ENCODE measurements around the gene AHSP.
"Not testable (repeated sequence)": the region's sequence is repeated elsewhere in the genome, so short reads cannot be mapped to it uniquely, and the experiment has no call there.

Gene AHSP

DNA sequence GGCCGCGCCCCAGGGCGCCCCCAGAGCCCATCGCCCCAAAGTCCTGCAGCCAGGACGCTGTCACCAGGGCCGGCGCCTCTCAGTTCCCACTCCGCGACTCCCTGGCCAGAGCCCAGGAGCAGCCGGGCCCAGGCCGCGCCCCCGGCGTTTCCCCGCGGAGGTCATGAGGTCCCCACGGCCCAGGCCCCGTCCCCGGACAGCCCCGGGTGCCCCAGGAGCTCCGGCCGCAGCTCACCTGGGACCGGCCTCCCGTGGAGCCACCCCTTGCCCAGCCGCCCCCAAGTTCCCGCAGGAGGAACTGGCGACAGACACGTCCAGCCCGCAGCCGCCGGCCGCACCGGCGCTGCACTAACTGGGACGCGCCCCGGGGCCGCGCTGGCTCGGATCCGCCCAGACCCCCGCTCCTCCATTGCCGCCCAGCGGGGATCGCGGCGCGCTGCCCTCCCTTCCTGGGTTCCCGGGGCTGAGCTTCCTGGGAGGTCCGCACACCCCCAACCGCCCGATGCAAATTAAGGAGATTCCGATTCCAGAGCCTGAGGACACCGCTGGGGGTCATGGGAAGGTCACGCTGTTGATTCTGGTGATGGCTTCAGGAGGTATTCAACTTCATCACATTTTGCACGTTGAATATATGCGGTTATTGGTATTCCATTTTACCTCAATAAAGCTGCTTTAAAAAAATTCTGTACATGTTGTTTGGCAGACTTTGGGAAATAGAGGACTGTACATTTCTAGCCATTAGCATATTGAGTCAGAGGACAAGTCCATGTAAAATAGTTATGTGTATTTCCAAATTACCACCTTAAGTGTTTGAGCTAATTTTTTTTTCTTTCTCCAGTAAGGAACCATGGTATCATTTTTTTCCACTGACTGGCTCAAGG, 9.9 kb downstream of the AHSP start:
- no peak for DNase-seq (ENCODE audit: extremely low read depth, insufficient read length)
- H3K4me3 ChIP-seq (replicated peaks; ENCODE audit: low read depth, low read length): no peak overlapping the region
- H3K27me3 ChIP-seq (replicated peaks; ENCODE audit: control insufficient read depth, insufficient read depth, low read length): no peaks in the 10 kb centered on the region
- H3K36me3 ChIP-seq (ENCODE audit: control insufficient read depth, insufficient read depth, low read length): no peaks in the 10 kb centered on the region
- TF ChIP-seq, protein P1, sequence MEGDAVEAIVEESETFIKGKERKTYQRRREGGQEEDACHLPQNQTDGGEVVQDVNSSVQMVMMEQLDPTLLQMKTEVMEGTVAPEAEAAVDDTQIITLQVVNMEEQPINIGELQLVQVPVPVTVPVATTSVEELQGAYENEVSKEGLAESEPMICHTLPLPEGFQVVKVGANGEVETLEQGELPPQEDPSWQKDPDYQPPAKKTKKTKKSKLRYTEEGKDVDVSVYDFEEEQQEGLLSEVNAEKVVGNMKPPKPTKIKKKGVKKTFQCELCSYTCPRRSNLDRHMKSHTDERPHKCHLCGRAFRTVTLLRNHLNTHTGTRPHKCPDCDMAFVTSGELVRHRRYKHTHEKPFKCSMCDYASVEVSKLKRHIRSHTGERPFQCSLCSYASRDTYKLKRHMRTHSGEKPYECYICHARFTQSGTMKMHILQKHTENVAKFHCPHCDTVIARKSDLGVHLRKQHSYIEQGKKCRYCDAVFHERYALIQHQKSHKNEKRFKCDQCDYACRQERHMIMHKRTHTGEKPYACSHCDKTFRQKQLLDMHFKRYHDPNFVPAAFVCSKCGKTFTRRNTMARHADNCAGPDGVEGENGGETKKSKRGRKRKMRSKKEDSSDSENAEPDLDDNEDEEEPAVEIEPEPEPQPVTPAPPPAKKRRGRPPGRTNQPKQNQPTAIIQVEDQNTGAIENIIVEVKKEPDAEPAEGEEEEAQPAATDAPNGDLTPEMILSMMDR (IDR thresholded peaks at IDR 0.05; ENCODE audit: insufficient read depth, low read length, poor library complexity, severe bottlenecking): no peak

DNA sequence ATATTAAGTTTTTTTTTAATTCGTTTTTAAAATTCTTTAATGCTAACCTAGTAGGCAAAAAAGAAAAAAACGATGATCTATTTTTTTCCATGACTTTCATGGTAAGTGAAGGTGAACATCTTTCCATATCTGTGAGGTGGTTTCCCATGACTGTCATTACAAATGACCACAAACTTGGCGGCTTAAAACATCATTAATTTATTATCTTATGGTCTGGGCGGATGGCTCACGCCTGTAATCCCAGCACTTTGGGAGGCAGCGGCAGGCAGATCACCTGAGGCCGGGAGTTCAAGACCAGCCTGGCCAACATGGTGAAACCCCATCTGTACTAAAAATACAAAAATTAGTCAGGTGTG, 10.5 kb downstream of the AHSP start:
- H3K36me3 ChIP-seq (ENCODE audit: control insufficient read depth, insufficient read depth, low read length); H3K27me3 ChIP-seq (replicated peaks; ENCODE audit: control insufficient read depth, insufficient read depth, low read length); H3K4me3 ChIP-seq (replicated peaks; ENCODE audit: low read depth, low read length); DNase-seq (ENCODE audit: extremely low read depth, insufficient read length): not testable (repeated sequence)

DNA sequence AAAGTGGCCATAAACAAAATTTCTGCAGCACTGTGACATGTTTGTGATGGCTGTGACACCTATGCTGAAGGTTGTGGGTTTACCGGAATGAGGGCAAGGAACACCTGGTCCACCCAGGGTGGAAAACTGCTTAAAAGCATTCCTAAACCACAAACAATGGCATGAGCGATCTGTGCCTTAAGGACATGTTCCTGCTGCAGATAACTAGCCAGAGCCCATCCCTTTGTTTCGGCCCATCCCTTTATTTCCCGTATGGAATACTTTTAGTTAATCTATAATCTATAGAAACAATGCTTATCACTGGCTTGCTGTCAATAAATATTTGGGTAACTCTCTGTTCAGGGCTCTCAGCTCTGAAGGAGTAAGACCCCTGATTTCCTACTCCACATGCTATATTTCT, 12.1 kb downstream of the AHSP start:
- H3K4me3 ChIP-seq (replicated peaks; ENCODE audit: low read depth, low read length); H3K36me3 ChIP-seq (ENCODE audit: control insufficient read depth, insufficient read depth, low read length); DNase-seq (ENCODE audit: extremely low read depth, insufficient read length); H3K27me3 ChIP-seq (replicated peaks; ENCODE audit: control insufficient read depth, insufficient read depth, low read length): not testable (repeated sequence)

DNA sequence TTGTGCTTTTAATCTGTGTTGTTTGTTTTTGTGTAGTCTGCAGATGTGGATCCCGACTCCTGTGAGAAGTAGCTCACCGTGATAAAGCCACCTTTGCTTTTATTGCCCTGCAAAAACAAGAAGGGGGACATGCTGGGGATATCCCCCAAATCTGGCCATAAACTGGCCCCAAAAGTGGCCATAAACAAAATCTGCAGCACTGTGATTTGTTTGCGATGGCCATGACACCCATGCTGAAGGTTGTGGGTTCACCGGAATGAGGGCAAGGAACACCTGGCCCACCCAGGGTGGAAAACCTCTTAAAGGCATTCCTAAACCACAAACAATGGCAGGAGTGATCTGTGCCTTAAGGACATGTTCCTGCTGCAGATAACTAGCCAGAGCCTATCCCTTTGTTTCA, 15.1 kb downstream of the AHSP start:
- TF ChIP-seq, protein P1 (IDR thresholded peaks at IDR 0.05; ENCODE audit: insufficient read depth, low read length, poor library complexity, severe bottlenecking): no peak
- Histone ChIP-seq H3K36me3 (ENCODE audit: control insufficient read depth, insufficient read depth, low read length) (no peaks in the 10 kb centered on the region), H3K27me3 (replicated peaks; ENCODE audit: control insufficient read depth, insufficient read depth, low read length) (no peaks in the 10 kb centered on the region), H3K4me3 (replicated peaks; ENCODE audit: low read depth, low read length) (no peak overlapping the region)
- DNase-seq (ENCODE audit: extremely low read depth, insufficient read length): no peak

DNA sequence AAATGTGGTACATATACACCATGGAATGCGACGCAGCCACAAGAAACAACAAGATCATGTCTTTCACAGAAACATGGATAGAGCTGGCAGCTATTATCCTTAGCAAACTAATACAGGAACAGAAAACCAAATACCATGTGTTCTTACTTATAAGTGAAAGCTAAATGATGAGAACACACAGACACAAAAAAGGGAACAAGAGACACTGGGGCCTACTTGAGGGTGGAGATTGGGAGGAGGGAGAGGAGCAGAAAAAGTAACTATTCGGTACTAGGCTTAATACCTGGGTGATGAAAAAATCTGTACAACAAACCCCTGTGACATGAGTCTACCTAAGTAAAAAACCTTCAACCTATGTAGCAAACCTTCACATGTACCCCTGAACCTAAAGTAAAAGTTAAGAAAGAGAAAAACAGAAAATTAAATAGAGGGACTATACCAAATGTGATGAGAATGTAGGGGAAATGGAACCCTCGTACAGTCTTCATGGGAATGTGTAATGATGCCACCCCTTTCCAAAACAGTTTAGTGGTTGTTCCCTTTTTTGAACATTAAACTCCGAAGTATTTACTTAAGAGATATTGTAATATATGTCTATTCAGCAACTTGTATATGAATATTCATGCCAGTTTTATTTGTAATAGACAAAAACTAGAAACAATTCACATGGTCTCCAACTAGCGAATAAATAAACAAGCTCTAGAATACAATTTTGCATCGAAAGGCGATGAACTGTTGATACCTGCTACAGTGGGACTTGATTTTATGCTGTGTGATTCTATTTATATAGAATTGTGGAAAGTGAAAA, 33.9 kb downstream of the AHSP start:
- TF ChIP-seq, protein P1 (IDR thresholded peaks at IDR 0.05; ENCODE audit: insufficient read depth, low read length, poor library complexity, severe bottlenecking): no peak
- Histone ChIP-seq H3K4me3 (replicated peaks; ENCODE audit: low read depth, low read length) (no peak overlapping the region), H3K27me3 (replicated peaks; ENCODE audit: control insufficient read depth, insufficient read depth, low read length) (no peaks in the 10 kb centered on the region), H3K36me3 (ENCODE audit: control insufficient read depth, insufficient read depth, low read length) (no peaks in the 10 kb centered on the region)
- DNase-seq (ENCODE audit: extremely low read depth, insufficient read length): no peak

DNA sequence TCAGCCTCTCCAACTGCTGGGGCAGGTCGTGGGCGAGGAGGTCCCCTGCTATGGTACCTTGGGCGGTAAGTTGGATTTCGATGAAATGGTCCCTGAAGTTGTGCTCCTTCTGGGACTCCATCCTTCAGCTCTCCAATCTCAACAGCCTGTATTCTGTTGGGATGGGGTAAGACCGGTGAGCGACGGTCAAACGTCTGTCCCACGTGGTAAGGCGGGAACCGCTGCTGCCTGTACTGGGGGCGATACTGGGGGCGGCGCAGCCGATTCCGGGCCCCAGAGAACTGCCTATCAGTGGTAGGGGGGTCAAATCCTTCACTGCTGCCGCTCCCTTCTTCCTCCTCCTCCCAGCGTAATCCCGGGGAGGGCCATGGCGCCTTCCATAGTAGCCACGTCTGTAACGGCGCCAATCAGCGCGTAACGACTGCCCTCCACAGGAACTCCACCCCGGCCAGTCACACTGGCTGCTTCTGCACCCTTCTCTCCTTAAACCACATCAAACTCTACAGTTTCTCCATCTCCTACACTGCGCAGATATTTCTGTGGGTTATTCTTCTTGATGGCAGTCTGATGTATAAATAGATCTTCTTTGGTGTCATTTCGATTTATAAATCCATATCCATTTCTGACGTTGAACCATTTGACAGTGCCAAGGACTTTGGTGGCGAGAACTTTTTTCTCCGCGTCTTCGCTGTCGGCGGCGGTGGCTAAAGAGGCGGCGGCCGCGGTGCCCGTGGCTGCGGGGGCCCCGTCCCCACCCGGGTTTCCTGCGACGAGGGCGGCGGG, 41.1 kb downstream of the AHSP start:
- no peak for DNase-seq (ENCODE audit: extremely low read depth, insufficient read length)
- Histone ChIP-seq H3K36me3 (ENCODE audit: control insufficient read depth, insufficient read depth, low read length) (no peaks in the 10 kb centered on the region), H3K4me3 (replicated peaks; ENCODE audit: low read depth, low read length) (no peak overlapping the region), H3K27me3 (replicated peaks; ENCODE audit: control insufficient read depth, insufficient read depth, low read length) (no peaks in the 10 kb centered on the region)
- TF ChIP-seq, protein P1 (IDR thresholded peaks at IDR 0.05; ENCODE audit: insufficient read depth, low read length, poor library complexity, severe bottlenecking): no peak

All from GM06990 (cell line).